OCI-LY1 (cell line): ENCODE data around the gene CEP44.

Source experiments
- EZH2 ChIP-seq: fragments of 200-600 bp; sonication (generic), shearing (Covaris generic); IDR thresholded peaks from 2 replicates; pipeline ENCODE4 v1.8.0; 2017; ENCODE audit warnings: borderline replicate concordance, mixed run types, mild to moderate bottlenecking, antibody characterized with exemption, low read length, moderate library complexity, mixed read lengths
- TF ChIP-seq, protein P1 (sequence below): fragments of 200-600 bp; sonication (generic), shearing (Covaris generic); IDR thresholded peaks from 2 replicates; pipeline ENCODE4 v1.5.1; 2017; ENCODE audit warnings: mild to moderate bottlenecking, antibody characterized with exemption, low read length, moderate library complexity, mixed read lengths

DNA sequence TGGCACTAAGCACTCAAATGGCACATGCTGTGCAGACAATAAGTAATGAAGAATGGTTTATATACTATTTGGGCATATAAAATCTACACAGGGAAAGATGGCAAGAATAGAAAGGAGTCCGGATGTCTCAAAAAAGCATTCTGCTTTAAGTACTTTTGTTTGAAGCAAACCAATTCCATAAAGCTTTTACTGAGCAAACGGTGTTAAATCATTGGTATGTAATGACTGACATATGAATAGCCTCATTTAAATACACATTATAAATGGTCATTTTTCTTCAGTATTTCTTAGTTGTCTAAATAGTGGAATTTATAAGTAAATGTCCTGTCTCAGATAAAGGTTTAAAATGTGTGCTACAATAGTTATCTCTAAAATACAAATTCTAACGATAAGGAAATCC, 6.3 kb upstream of the CEP44 start:
- TF ChIP-seq, protein P1, sequence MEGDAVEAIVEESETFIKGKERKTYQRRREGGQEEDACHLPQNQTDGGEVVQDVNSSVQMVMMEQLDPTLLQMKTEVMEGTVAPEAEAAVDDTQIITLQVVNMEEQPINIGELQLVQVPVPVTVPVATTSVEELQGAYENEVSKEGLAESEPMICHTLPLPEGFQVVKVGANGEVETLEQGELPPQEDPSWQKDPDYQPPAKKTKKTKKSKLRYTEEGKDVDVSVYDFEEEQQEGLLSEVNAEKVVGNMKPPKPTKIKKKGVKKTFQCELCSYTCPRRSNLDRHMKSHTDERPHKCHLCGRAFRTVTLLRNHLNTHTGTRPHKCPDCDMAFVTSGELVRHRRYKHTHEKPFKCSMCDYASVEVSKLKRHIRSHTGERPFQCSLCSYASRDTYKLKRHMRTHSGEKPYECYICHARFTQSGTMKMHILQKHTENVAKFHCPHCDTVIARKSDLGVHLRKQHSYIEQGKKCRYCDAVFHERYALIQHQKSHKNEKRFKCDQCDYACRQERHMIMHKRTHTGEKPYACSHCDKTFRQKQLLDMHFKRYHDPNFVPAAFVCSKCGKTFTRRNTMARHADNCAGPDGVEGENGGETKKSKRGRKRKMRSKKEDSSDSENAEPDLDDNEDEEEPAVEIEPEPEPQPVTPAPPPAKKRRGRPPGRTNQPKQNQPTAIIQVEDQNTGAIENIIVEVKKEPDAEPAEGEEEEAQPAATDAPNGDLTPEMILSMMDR, result no peak
- no peak for TF ChIP-seq EZH2
